HEK293 (cell line): ENCODE measurements around the gene IL11RA.

ENCODE experiments used
- CTCF ChIA-PET: fragments of 350-600 bp; formaldehyde crosslinking; extraction: SDS; loops from one replicate; lab custom pipeline; 2021; ENCODE audit warnings: antibody characterized with exemption; lab: Yijun Ruan, JAX
- POLR2A ChIA-PET: fragments of 300-600 bp; formaldehyde crosslinking; extraction: SDS; loops from one replicate; lab custom pipeline; 2020; ENCODE audit warnings: antibody characterized with exemption, inconsistent platforms; lab: Yijun Ruan, JAX
- H3K27ac ChIP-seq: fragments of 200-500 bp; sonication (Bioruptor generic); 2 replicates; pipeline ENCODE4 v1.5.1; 2014; ENCODE audit warnings: low read depth, low read length, control low read depth, inconsistent platforms; ENCODE audit errors: extremely low read depth
- H3K36me3 ChIP-seq, 2 experiments: fragments of 200-500 bp in 1 of 2; sonication (Bioruptor generic) in 1 of 2; 1 replicate in 1 of 2; 2 replicates in 1 of 2; pipeline ENCODE4 v1.5.1; 2014 to 2017; ENCODE audit warnings: inconsistent platforms in 2 of 2, low read length in 2 of 2; ENCODE audit not compliant: control insufficient read depth in 2 of 2, insufficient read depth in 1 of 2
- H3K4me1 ChIP-seq: fragments of 200-500 bp; sonication (Bioruptor generic); 2 replicates; pipeline ENCODE4 v1.5.1; 2014; ENCODE audit warnings: mild to moderate bottlenecking, low read length, inconsistent platforms; ENCODE audit not compliant: control insufficient read depth, insufficient read depth
- H3K4me3 ChIP-seq: 2 replicates; pipeline ENCODE4 v1.5.1; 2011; ENCODE audit warnings: low read depth, mild to moderate bottlenecking, control low read depth, low read length, moderate library complexity
- H3K9me3 ChIP-seq: fragments of 200-500 bp; sonication (Bioruptor generic); 2 replicates; pipeline ENCODE4 v1.5.1; 2014; ENCODE audit warnings: low read depth, low read length, inconsistent platforms; ENCODE audit not compliant: control insufficient read depth, insufficient read depth
- GFI1B ChIP-seq: fragments of 450-650 bp; formaldehyde crosslinking; IDR thresholded peaks from 2 replicates; pipeline ENCODE4 v1.5.1; 2016; ENCODE audit warnings: missing biosample characterization, missing genetic modification characterization
- GLIS2 ChIP-seq: fragments of 450-650 bp; formaldehyde crosslinking; IDR thresholded peaks from 2 replicates; pipeline ENCODE4 v1.5.1; 2016; ENCODE audit warnings: missing biosample characterization, missing genetic modification characterization
- MEIS1 ChIP-seq: sonication (generic); formaldehyde crosslinking; IDR thresholded peaks from 2 replicates; pipeline ENCODE4 v1.8.1; 2022; ENCODE audit warnings: missing genetic modification reagents, mild to moderate bottlenecking, borderline replicate concordance
- MZF1 ChIP-seq: fragments of 450-650 bp; formaldehyde crosslinking; IDR thresholded peaks from 2 replicates; pipeline ENCODE4 v1.5.1; 2017; ENCODE audit warnings: missing biosample characterization, missing genetic modification characterization, borderline replicate concordance
- OVOL3 ChIP-seq: fragments of 450-650 bp; formaldehyde crosslinking; IDR thresholded peaks from 2 replicates; pipeline ENCODE4 v1.5.1; 2016; ENCODE audit warnings: missing biosample characterization, missing genetic modification characterization
- PATZ1 ChIP-seq: fragments of 450-650 bp; formaldehyde crosslinking; IDR thresholded peaks from 2 replicates; pipeline ENCODE4 v1.5.1; 2016; ENCODE audit warnings: missing biosample characterization, missing genetic modification characterization
- SP2 ChIP-seq: fragments of 450-650 bp; formaldehyde crosslinking; IDR thresholded peaks from 2 replicates; pipeline ENCODE4 v1.5.1; 2016; ENCODE audit warnings: missing biosample characterization, missing genetic modification characterization
- ZBTB17 ChIP-seq: fragments of 450-650 bp; formaldehyde crosslinking; IDR thresholded peaks from 2 replicates; pipeline ENCODE4 v1.5.1; 2016; ENCODE audit warnings: missing biosample characterization, missing genetic modification characterization
- ZFHX2 ChIP-seq: fragments of 450-650 bp; formaldehyde crosslinking; conservative IDR thresholded peaks from 2 replicates; pipeline ENCODE4 v1.5.1; 2016; ENCODE audit warnings: missing biosample characterization, missing genetic modification characterization
- ZFP3 ChIP-seq: fragments of 450-650 bp; formaldehyde crosslinking; IDR thresholded peaks from 2 replicates; pipeline ENCODE4 v1.5.1; 2016; ENCODE audit warnings: low read depth, missing biosample characterization, missing genetic modification characterization
- ZNF10 ChIP-seq: fragments of 450-650 bp; formaldehyde crosslinking; IDR thresholded peaks from 2 replicates; pipeline ENCODE4 v1.5.1; 2017; ENCODE audit warnings: missing biosample characterization, missing genetic modification characterization
- ZNF140 ChIP-seq: fragments of 450-650 bp; formaldehyde crosslinking; IDR thresholded peaks from 2 replicates; pipeline ENCODE4 v1.5.1; 2016; ENCODE audit warnings: missing biosample characterization, missing genetic modification characterization
- ZNF202 ChIP-seq: fragments of 450-650 bp; formaldehyde crosslinking; IDR thresholded peaks from 2 replicates; pipeline ENCODE4 v1.5.1; 2016; ENCODE audit warnings: missing biosample characterization, missing genetic modification characterization, borderline replicate concordance
- ZNF239 ChIP-seq: fragments of 450-650 bp; formaldehyde crosslinking; IDR thresholded peaks from 2 replicates; pipeline ENCODE4 v1.5.1; 2016; ENCODE audit warnings: missing biosample characterization, missing genetic modification characterization
- ZNF24 ChIP-seq: fragments of 450-650 bp; formaldehyde crosslinking; IDR thresholded peaks from 2 replicates; pipeline ENCODE4 v1.5.1; 2016; ENCODE audit warnings: missing biosample characterization, missing genetic modification characterization
- ZNF292 ChIP-seq: fragments of 450-650 bp; formaldehyde crosslinking; IDR thresholded peaks from 2 replicates; pipeline ENCODE4 v1.5.1; 2016; ENCODE audit warnings: low read depth, missing biosample characterization, missing genetic modification characterization, borderline replicate concordance
- ZNF311 ChIP-seq: fragments of 450-650 bp; formaldehyde crosslinking; IDR thresholded peaks from 2 replicates; pipeline ENCODE4 v1.5.1; 2017; ENCODE audit warnings: missing biosample characterization, missing genetic modification characterization, borderline replicate concordance
- ZNF341 ChIP-seq: fragments of 450-650 bp; formaldehyde crosslinking; IDR thresholded peaks from 2 replicates; pipeline ENCODE4; 2016; ENCODE audit warnings: low read depth, missing biosample characterization, missing genetic modification characterization
- ZNF362 ChIP-seq: fragments of 450-650 bp; formaldehyde crosslinking; IDR thresholded peaks from 2 replicates; pipeline ENCODE4 v1.5.1; 2016; ENCODE audit warnings: missing biosample characterization, missing genetic modification characterization
- ZNF449 ChIP-seq: fragments of 450-650 bp; formaldehyde crosslinking; IDR thresholded peaks from 2 replicates; pipeline ENCODE4 v1.5.1; 2017; ENCODE audit warnings: missing biosample characterization, mild to moderate bottlenecking, missing genetic modification characterization, moderate library complexity
- ZNF510 ChIP-seq: fragments of 450-650 bp; formaldehyde crosslinking; IDR thresholded peaks from 2 replicates; pipeline ENCODE4 v1.5.1; 2018; ENCODE audit warnings: mild to moderate bottlenecking, missing genetic modification characterization, missing biosample characterization; ENCODE audit not compliant: insufficient replicate concordance
- ZNF530 ChIP-seq: fragments of 450-650 bp; formaldehyde crosslinking; IDR thresholded peaks from 2 replicates; pipeline ENCODE4 v1.5.1; 2016; ENCODE audit warnings: low read depth, missing biosample characterization, missing genetic modification characterization
- ZNF558 ChIP-seq: fragments of 450-650 bp; formaldehyde crosslinking; IDR thresholded peaks from 2 replicates; pipeline ENCODE4 v1.5.1; 2016; ENCODE audit warnings: missing biosample characterization, missing genetic modification characterization
- ZSCAN5A ChIP-seq: fragments of 450-650 bp; formaldehyde crosslinking; IDR thresholded peaks from 2 replicates; pipeline ENCODE4 v1.5.1; 2016; ENCODE audit warnings: missing biosample characterization, missing genetic modification characterization
- ZXDB ChIP-seq: fragments of 450-650 bp; formaldehyde crosslinking; IDR thresholded peaks from 2 replicates; pipeline ENCODE4 v1.5.1; 2016; ENCODE audit warnings: missing biosample characterization, missing genetic modification characterization

The IL11RA gene

GRCh38 chr9:34659592-34660253 is 7.7 kb downstream of the IL11RA start:
- POLR2A ChIA-PET, result interaction anchor here (1.4 to 2.1 kb wide), 3 partner anchors 8 to 39 kb away, joined by 4 to 10 read pairs (median 5); partner anchors contain the start of genes DCTN3, GALT and IL11RA
- peaks cover 2% of the 10 kb centered on the region; the same call in 1 of the 2 replicates for H3K4me1 ChIP-seq
- H3K9me3 ChIP-seq, result no peaks in the 10 kb centered on the region
- no peak overlapping the region for H3K4me3 ChIP-seq
- H3K36me3 ChIP-seq, result peaks cover 0 to 13% of the 10 kb centered on the region in 2 experiments; a peak in 1 of 3 replicates
- TF ChIP-seq ZXDB (tag by site-specific recombination) (no peak), ZNF140 (tag by site-specific recombination) (no peak), ZNF449 (tag by site-specific recombination) (no peak), MZF1 (tag by site-specific recombination) (no peak), OVOL3 (tag by site-specific recombination) (no peak), ZNF510 (tag by site-specific recombination) (no peak), GLIS2 (tag by site-specific recombination) (no peak), MEIS1 (CRISPR knock-in tag) (no peak), ZNF24 (no peak), ZBTB17 (no peak)
- H3K27ac ChIP-seq, result no peak overlapping the region
- CTCF ChIA-PET, result interaction anchor here (0.6 to 1.3 kb wide), 3 partner anchors 11 to 1286 kb away, joined by 3 to 4 read pairs (median 3); no protein-coding TSS in a partner anchor

- ChIA-PET POLR2A (no interaction called here), CTCF (interaction anchor here (0.6 to 2.5 kb wide), 17 partner anchors 8 to 941 kb away, joined by 3 to 17 read pairs (median 4); partner anchors contain the start of gene GALT)
- Histone ChIP-seq H3K4me3 (no peak within 1 kb of the TSS), H3K36me3 (peaks cover 0 to 18% of the 10 kb centered on the region in 2 experiments; a peak in 1 of 3 replicates), H3K9me3 (no peaks in the 10 kb centered on the region), H3K27ac (no peak within 1 kb of the TSS), H3K4me1 (peaks cover 5% of the 10 kb centered on the region; the same call in 1 of the 2 replicates)
- TF ChIP-seq ZNF558 (tag by site-specific recombination), result peak; percentile 76; the same call in 1 of the 2 replicates
- no peak for TF ChIP-seq ZNF10
- TF ChIP-seq ZNF530, result no peak
- peak; percentile 23; the same call in 1 of the 2 replicates for TF ChIP-seq SP2 (tag by site-specific recombination)
- TF ChIP-seq ZNF362 (tag by site-specific recombination), result no peak
- no peak for TF ChIP-seq PATZ1 (tag by site-specific recombination)
- no peak for TF ChIP-seq ZNF341 (tag by site-specific recombination)
- no peak for TF ChIP-seq GFI1B (tag by site-specific recombination)
- no peak for TF ChIP-seq ZNF311 (tag by site-specific recombination)
- no peak for TF ChIP-seq ZNF449 (tag by site-specific recombination)
- no peak for TF ChIP-seq ZSCAN5A
- TF ChIP-seq ZNF202 (tag by site-specific recombination), result no peak
- TF ChIP-seq ZFP3 (tag by site-specific recombination), result no peak
- TF ChIP-seq ZNF239 (tag by site-specific recombination), result no peak
- TF ChIP-seq ZFHX2, result peak; percentile 43
- no peak for TF ChIP-seq ZNF292 (tag by site-specific recombination)
These were observed 10.7 kb downstream of the IL11RA start, which contains the start of gene CCL27 for GRCh38 chr9:34662526-34663302. Gene CCL27, minus strand, starts transcription at chr9:34662657. Its CDS starts 24 bp downstream, at chr9:34662633.
